Osteocyte (in vitro differentiated cells): ENCODE measurements around the gene CYTH1. TPM values are rescaled to one million over a fixed set of nuclear protein-coding genes. Genes with fewer than 3 reads are reported as not detected.
A peak's percentile ranks its signal among the peaks of the same experiment; 100 is the strongest.

Experiments
- DNase-seq: peaks from one replicate; pipeline ENCODE4 v3.0.0; 2021; ENCODE audit warnings: mixed read lengths; ENCODE audit not compliant: unreplicated experiment; ENCODE audit errors: extremely low spot score
- H3K27ac Mint-ChIP-seq: one replicate; pipeline ENCODE4 v1.8.0; 2021; ENCODE audit warnings: mild to moderate bottlenecking, mixed read lengths; ENCODE audit not compliant: unreplicated experiment
- H3K27me3 Mint-ChIP-seq: one replicate; pipeline ENCODE4 v1.8.0; 2021; ENCODE audit warnings: mixed read lengths; ENCODE audit not compliant: unreplicated experiment
- H3K36me3 Mint-ChIP-seq: one replicate; pipeline ENCODE4 v1.8.0; 2021; ENCODE audit warnings: mixed read lengths; ENCODE audit not compliant: unreplicated experiment
- H3K4me1 Mint-ChIP-seq: one replicate; pipeline ENCODE4 v1.8.0; 2021; ENCODE audit warnings: mixed read lengths; ENCODE audit not compliant: unreplicated experiment
- H3K4me3 Mint-ChIP-seq: one replicate; pipeline ENCODE4 v1.8.0; 2021; ENCODE audit warnings: mild to moderate bottlenecking, moderate library complexity, mixed read lengths; ENCODE audit not compliant: unreplicated experiment
- H3K9me3 Mint-ChIP-seq: one replicate; pipeline ENCODE4 v1.8.0; 2021; ENCODE audit warnings: mixed read lengths; ENCODE audit not compliant: unreplicated experiment
- total RNA-seq: library from RNA; stranded (reverse); gene quantifications from 2 replicates; pipeline ENCODE4 v1.2.1, GENCODE V29; 2021
- TF ChIP-seq, protein P1 (sequence below): fragments of 200-600 bp; sonication (generic); IDR thresholded peaks from 2 replicates; pipeline ENCODE4 v1.5.0; 2021; ENCODE audit warnings: antibody characterized with exemption, mild to moderate bottlenecking, moderate library complexity

CYTH1 gene
- total RNA-seq, 1 donor from 2014 or later: 113 TPM

DNA sequence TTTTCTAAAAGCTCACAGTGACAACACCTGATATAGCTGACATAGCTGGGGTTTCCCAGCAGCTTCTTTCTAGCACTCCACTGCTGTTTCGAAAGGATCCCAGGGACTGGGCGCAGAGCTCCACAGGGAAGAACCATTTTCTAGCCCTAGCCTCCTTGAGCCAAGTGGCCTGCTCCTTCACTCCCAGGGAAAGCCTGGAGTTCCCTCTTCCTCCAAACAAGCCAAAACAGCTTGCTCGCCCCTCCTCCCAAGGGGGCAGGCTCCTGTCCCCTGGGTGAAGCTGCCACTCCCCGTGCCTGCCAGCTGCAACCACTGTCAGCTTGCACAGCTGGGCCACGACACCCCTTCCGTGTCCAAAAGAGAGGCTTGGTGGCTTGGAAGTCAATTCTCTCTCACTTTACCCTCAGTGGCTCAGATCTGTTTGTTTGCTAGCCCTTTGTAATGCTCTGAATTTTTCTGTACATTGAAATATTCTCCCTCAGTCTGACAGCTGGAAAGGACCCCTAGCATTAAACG lies 59.8 kb downstream of the CYTH1 start:
- TF ChIP-seq, protein P1, sequence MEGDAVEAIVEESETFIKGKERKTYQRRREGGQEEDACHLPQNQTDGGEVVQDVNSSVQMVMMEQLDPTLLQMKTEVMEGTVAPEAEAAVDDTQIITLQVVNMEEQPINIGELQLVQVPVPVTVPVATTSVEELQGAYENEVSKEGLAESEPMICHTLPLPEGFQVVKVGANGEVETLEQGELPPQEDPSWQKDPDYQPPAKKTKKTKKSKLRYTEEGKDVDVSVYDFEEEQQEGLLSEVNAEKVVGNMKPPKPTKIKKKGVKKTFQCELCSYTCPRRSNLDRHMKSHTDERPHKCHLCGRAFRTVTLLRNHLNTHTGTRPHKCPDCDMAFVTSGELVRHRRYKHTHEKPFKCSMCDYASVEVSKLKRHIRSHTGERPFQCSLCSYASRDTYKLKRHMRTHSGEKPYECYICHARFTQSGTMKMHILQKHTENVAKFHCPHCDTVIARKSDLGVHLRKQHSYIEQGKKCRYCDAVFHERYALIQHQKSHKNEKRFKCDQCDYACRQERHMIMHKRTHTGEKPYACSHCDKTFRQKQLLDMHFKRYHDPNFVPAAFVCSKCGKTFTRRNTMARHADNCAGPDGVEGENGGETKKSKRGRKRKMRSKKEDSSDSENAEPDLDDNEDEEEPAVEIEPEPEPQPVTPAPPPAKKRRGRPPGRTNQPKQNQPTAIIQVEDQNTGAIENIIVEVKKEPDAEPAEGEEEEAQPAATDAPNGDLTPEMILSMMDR: no peak
- Mint-ChIP-seq H3K9me3 (no peaks in the 10 kb centered on the region), H3K36me3 (no peaks in the 10 kb centered on the region), H3K4me1 (peaks cover 67% of the 10 kb centered on the region), H3K27ac (peak overlapping the region; percentile 81), H3K4me3 (peak overlapping the region; percentile 72), H3K27me3 (no peaks in the 10 kb centered on the region)
- no peak for DNase-seq

DNA sequence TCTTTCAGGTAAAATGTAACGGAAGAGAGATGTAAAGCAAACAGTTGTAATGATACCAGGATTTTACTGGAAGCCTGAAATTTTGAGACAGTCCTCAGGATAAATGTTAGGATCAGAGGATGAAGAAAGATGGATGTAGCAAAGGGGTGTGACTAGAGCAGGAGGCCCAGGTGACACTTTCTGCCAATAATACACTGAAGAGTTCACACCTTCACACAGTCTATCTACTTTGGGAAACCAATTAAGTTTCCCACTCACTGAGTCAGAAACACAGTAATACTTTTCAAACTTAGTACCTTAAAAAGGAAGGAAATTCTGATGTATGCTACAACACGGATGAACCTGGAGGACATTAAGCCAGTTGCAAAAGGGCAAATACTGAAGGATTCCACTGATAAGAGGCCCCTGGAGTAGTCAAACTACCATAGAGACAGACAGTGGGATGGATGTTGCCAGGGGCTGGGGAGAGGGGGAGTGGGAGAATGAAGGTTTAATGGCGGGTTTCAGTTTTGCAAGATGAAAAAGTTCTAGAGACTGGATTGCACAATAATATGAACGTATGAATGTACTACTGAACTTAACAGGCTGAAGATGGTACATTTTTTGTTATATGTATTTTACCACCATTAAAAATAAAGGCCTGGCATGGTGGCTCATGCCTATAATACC lies 62.3 kb downstream of the CYTH1 start:
- TF ChIP-seq, protein P1: no peak
- Mint-ChIP-seq H3K4me3 (no peak overlapping the region), H3K9me3 (no peaks in the 10 kb centered on the region), H3K27me3 (no peaks in the 10 kb centered on the region), H3K27ac (no peak overlapping the region), H3K4me1 (peaks cover 84% of the 10 kb centered on the region), H3K36me3 (no peaks in the 10 kb centered on the region)
- no peak for DNase-seq

DNA sequence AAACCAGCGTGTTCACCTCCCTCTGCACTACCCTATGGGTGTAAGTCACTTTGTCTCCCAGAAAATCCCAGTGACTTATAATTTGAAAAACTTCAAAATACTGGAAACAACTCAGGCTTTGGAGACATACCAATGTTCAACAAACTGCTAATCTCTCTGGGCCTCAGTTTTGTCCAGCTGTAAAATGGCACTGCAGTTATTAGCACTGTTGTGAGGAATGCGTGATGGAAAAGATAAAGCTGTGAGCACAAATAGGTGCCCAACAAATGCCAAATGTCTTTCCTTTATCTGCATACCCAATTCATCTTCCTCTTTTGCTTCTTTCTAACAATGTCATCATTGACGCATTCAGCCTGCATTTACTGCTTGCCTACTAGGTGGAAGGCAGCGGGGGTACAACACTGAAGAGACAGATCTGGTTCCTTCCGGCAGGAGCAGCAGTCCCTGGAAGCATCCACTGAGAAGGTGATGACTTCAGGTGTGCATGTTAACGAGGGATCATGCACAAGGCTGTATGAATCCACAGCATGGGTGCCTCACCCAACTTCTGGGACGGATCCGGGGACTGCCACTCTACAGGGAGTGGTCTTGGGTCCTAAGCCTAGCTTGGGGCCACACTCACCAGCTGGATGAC lies 63.4 kb downstream of the CYTH1 start:
- Mint-ChIP-seq H3K4me3 (no peak overlapping the region), H3K36me3 (no peaks in the 10 kb centered on the region), H3K4me1 (peaks cover 80% of the 10 kb centered on the region), H3K27me3 (no peaks in the 10 kb centered on the region), H3K27ac (no peak overlapping the region), H3K9me3 (no peaks in the 10 kb centered on the region)
- TF ChIP-seq, protein P1: no peak
- no peak for DNase-seq

DNA sequence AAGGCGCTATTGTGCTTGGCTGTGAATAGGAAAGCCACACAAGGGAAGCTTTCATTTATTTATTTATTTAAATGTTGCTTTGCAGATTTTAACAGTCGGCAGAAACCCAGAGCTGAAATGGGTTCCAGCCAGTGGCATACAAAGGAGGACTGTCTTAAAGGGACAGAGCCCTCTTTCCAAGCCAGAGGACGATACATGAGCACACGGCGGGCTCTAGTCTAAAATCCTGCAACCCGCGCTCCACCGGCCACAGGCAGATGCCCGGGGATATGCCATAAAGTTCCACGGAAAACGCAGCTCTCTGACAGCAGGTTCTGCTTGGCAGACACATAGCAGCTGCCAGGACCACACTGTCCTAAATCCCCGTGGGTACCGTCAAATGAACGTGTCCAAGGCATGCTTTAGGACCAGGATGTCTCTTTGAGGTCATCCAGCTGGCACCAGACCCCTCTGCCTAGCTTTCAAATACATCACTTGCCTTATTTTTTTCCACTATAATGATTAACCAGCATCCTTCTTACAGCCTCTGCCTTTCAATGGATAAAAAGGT lies 64.6 kb downstream of the CYTH1 start:
- no peaks in the 10 kb centered on the region for H3K27me3 Mint-ChIP-seq
- TF ChIP-seq, protein P1: no peak
- no peaks in the 10 kb centered on the region for H3K9me3 Mint-ChIP-seq
- no peak for DNase-seq
- H3K4me3 Mint-ChIP-seq: peak overlapping the region; percentile 64
- H3K27ac Mint-ChIP-seq: peak overlapping the region; percentile 73
- H3K36me3 Mint-ChIP-seq: no peaks in the 10 kb centered on the region
- peaks cover 68% of the 10 kb centered on the region for H3K4me1 Mint-ChIP-seq

DNA sequence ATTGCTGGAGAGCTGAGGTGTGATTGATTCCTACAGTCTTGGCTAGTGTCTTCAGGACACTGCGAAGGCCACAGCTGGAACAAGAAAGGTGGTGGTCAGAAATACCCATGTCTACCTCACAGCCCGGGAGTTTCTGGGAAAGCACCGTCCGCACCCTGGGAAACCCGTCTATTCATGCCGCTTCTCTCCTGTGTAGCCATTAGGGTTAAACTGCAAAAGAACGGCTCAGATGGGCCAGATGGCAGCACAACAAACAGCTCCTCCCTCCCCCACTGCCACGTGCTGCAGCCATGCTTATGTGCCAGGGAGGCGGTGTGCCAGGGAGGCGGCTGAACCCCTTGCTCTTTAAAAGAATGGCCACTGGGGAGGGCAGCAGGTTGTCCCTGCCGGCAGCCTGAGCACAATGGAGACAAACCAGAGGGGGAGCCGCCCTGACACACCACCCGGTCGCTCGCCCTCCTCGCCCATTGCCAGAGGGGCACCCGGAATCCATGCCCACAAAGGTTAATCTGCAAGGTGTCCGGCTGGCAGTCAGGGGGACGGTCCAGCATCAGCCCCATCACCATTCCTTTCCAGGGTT lies 65.2 kb downstream of the CYTH1 start:
- peak overlapping the region; percentile 73 for H3K27ac Mint-ChIP-seq
- peak overlapping the region; percentile 64 for H3K4me3 Mint-ChIP-seq
- DNase-seq: no peak
- H3K4me1 Mint-ChIP-seq: peaks cover 62% of the 10 kb centered on the region
- H3K36me3 Mint-ChIP-seq: no peaks in the 10 kb centered on the region
- no peaks in the 10 kb centered on the region for H3K9me3 Mint-ChIP-seq
- H3K27me3 Mint-ChIP-seq: no peaks in the 10 kb centered on the region
- TF ChIP-seq, protein P1: no peak
